Caco-2 (cell line): Measurements from ENCODE around the gene NDUFA3. TPM values are rescaled to one million over a fixed set of nuclear protein-coding genes. Genes with fewer than 3 reads are reported as not detected.
A peak's percentile ranks its signal among the peaks of the same experiment; 100 is the strongest.

ENCODE experiments used
- BruUV-seq: library from RNA; stranded (reverse); fragments of 400-500 nt; replicated peaks from 2 replicates; lab custom pipeline; 2021; lab: Mats Ljungman, UMichigan
- CTCF ChIA-PET: fragments of 300-600 bp; sonication (Branson Sonifier 250); formaldehyde crosslinking; loops from one replicate; lab custom pipeline; 2022; ENCODE audit warnings: antibody characterized with exemption; lab: Charles Lee
- POLR2A ChIA-PET: fragments of 300-600 bp; sonication (Branson Sonifier 250); formaldehyde crosslinking; loops from one replicate; lab custom pipeline; 2022; ENCODE audit warnings: antibody characterized with exemption; lab: Charles Lee
- DNase-seq, 2 experiments: peaks; one replicate each; pipeline versions ENCODE4 v3.0.0 to v3.0.0-alpha.2; 2020 to 2022
- H3K27me3 ChIP-seq: replicated peaks from 2 replicates; pipeline ENCODE4 v1.6.0; 2011; ENCODE audit warnings: low read length; ENCODE audit not compliant: control insufficient read depth, insufficient read depth
- H3K36me3 ChIP-seq: 2 replicates; pipeline ENCODE4 v1.5.1; 2011; ENCODE audit warnings: low read length; ENCODE audit not compliant: control insufficient read depth, insufficient read depth
- H3K4me1 ChIP-seq: fragments of 250-450 bp; sonication (Bioruptor Pico); 2 replicates; pipeline ENCODE4 v1.5.1; 2020; ENCODE audit warnings: mild to moderate bottlenecking
- H3K4me3 ChIP-seq: 2 replicates; pipeline ENCODE4 v1.5.1; 2011; ENCODE audit warnings: low read depth, mild to moderate bottlenecking, control low read depth, low read length
- H3K9me3 ChIP-seq: fragments of 250-450 bp; sonication (Bioruptor Pico); 2 replicates; pipeline ENCODE4 v1.5.1; 2020; ENCODE audit warnings: mild to moderate bottlenecking, moderate library complexity
- H3K27ac Mint-ChIP-seq: one replicate; pipeline ENCODE4 v1.8.0; 2022; ENCODE audit warnings: mixed read lengths; ENCODE audit not compliant: unreplicated experiment
- H3K27me3 Mint-ChIP-seq: one replicate; pipeline ENCODE4 v1.8.0; 2022; ENCODE audit warnings: mixed read lengths; ENCODE audit not compliant: insufficient read depth, unreplicated experiment
- H3K36me3 Mint-ChIP-seq: one replicate; pipeline ENCODE4 v1.8.0; 2022; ENCODE audit warnings: mild to moderate bottlenecking, mixed read lengths; ENCODE audit not compliant: insufficient read depth, unreplicated experiment
- H3K4me1 Mint-ChIP-seq: one replicate; pipeline ENCODE4 v1.8.0; 2022; ENCODE audit warnings: low read depth, mixed read lengths; ENCODE audit not compliant: unreplicated experiment
- H3K4me3 Mint-ChIP-seq: one replicate; pipeline ENCODE4 v1.8.0; 2022; ENCODE audit warnings: mild to moderate bottlenecking, moderate library complexity, mixed read lengths; ENCODE audit not compliant: unreplicated experiment
- H3K9me3 Mint-ChIP-seq: one replicate; pipeline ENCODE4 v1.8.0; 2022; ENCODE audit warnings: mixed read lengths; ENCODE audit not compliant: unreplicated experiment
- intact Hi-C: fragments of 100-400 bp; cut with micrococcal nuclease; formaldehyde crosslinking; loops from one replicate; pipeline ENCODE4 v1.10.0; 2022; ENCODE audit not compliant: unreplicated experiment
- total RNA-seq: library from RNA; stranded (reverse); gene quantifications from 2 replicates; pipeline ENCODE4 v1.2.3, GENCODE V29; 2022
- TF ChIP-seq, protein P1 (sequence below), 2 experiments: fragments of 200-600 bp in 1 of 2; IDR thresholded peaks; 1 replicate in 1 of 2; 2 replicates in 1 of 2; pipeline versions ENCODE4 v1.5.1 to v1.8.0; 2011 to 2022; ENCODE audit warnings: antibody characterized with exemption in 1 of 2, control low read depth in 1 of 2, inconsistent platforms in 1 of 2, low read depth in 1 of 2, low read length in 1 of 2, mild to moderate bottlenecking in 1 of 2, moderate library complexity in 1 of 2; ENCODE audit not compliant: insufficient read depth in 1 of 2, severe bottlenecking in 1 of 2, unreplicated experiment in 1 of 2

NDUFA3 gene
- total RNA-seq, 1 experiment from 2014 or later: 185 TPM

DNA sequence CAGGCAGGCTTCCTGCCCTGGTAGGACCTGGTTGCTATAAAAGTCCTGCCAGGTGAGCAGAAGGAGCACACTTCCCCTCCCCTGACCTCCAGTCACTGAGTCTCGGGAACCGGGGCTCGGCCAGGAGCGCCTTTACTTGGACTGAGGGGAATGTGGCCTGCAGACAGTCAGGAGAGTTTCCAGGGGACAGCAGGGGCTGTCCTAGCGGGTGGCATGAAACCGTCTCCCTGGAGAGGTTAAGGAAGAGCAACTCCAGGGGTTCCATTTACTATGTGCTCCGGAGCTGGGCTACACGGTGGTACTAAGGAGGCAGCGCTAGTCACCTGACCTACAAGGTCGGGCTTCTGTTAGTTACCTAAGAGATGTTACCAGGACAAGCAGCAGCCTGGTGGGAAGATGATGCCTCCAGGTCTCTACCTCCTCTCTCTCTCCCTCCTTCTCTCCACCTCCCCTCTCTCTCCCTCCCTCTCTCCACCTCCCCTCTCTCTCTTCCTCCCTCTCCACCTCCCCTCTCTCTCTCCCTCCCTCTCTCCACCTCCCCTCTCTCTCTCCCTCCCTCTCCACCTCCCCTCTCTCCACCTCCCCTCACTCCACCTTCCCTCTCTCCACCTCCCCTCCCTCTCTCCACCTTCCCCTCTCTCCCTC is 30.8 kb downstream of the NDUFA3 start:
- POLR2A ChIA-PET: no interaction called here
- H3K36me3 ChIP-seq: peaks cover 1% of the 10 kb centered on the region; the same call in 1 of the 2 replicates
- H3K9me3 ChIP-seq: no peaks in the 10 kb centered on the region
- no peaks in the 10 kb centered on the region for H3K27me3 ChIP-seq
- H3K9me3 Mint-ChIP-seq: no peaks in the 10 kb centered on the region
- H3K4me3 Mint-ChIP-seq: no peak overlapping the region
- H3K27me3 Mint-ChIP-seq: no peaks in the 10 kb centered on the region
- no TSS peak for BruUV-seq
- TF ChIP-seq, protein P1, sequence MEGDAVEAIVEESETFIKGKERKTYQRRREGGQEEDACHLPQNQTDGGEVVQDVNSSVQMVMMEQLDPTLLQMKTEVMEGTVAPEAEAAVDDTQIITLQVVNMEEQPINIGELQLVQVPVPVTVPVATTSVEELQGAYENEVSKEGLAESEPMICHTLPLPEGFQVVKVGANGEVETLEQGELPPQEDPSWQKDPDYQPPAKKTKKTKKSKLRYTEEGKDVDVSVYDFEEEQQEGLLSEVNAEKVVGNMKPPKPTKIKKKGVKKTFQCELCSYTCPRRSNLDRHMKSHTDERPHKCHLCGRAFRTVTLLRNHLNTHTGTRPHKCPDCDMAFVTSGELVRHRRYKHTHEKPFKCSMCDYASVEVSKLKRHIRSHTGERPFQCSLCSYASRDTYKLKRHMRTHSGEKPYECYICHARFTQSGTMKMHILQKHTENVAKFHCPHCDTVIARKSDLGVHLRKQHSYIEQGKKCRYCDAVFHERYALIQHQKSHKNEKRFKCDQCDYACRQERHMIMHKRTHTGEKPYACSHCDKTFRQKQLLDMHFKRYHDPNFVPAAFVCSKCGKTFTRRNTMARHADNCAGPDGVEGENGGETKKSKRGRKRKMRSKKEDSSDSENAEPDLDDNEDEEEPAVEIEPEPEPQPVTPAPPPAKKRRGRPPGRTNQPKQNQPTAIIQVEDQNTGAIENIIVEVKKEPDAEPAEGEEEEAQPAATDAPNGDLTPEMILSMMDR (IDR thresholded peaks at IDR 0.05; ENCODE audit: insufficient read depth in 1 of 2, low read depth in 1 of 2, low read length in 1 of 2, severe bottlenecking in 1 of 2, unreplicated experiment in 1 of 2): no peak
- no peak overlapping the region for H3K4me3 ChIP-seq
- CTCF ChIA-PET: no interaction called here
- H3K36me3 Mint-ChIP-seq: peaks cover 40% of the 10 kb centered on the region
- intact Hi-C loops: no loop called here
- no peak for DNase-seq
- H3K4me1 ChIP-seq: peaks cover 4% of the 10 kb centered on the region
- peaks cover 14% of the 10 kb centered on the region for H3K4me1 Mint-ChIP-seq
- H3K27ac Mint-ChIP-seq: no peak overlapping the region

- H3K4me1 ChIP-seq: peaks cover 9% of the 10 kb centered on the region
- H3K27me3 ChIP-seq: no peaks in the 10 kb centered on the region
- no peaks in the 10 kb centered on the region for H3K27me3 Mint-ChIP-seq
- ChIA-PET POLR2A (no interaction called here), CTCF (no interaction called here)
- H3K36me3 Mint-ChIP-seq: peaks cover 40% of the 10 kb centered on the region
- H3K9me3 ChIP-seq: no peaks in the 10 kb centered on the region
- DNase-seq: no peak
- TF ChIP-seq, protein P1 (IDR thresholded peaks at IDR 0.05; ENCODE audit: insufficient read depth in 1 of 2, low read depth in 1 of 2, low read length in 1 of 2, severe bottlenecking in 1 of 2, unreplicated experiment in 1 of 2): no peak
- intact Hi-C loops: no loop called here
- H3K4me1 Mint-ChIP-seq: peaks cover 14% of the 10 kb centered on the region
- BruUV-seq: no TSS peak
- H3K4me3 ChIP-seq: no peak overlapping the region
- H3K4me3 Mint-ChIP-seq: no peak overlapping the region
- no peaks in the 10 kb centered on the region for H3K9me3 Mint-ChIP-seq
- H3K27ac Mint-ChIP-seq: no peak overlapping the region
- H3K36me3 ChIP-seq: peaks cover 1% of the 10 kb centered on the region; the same call in 1 of the 2 replicates
Observed at GRCh38 chr19:54133957-54134590, 31.4 kb downstream of the NDUFA3 start.

DNA sequence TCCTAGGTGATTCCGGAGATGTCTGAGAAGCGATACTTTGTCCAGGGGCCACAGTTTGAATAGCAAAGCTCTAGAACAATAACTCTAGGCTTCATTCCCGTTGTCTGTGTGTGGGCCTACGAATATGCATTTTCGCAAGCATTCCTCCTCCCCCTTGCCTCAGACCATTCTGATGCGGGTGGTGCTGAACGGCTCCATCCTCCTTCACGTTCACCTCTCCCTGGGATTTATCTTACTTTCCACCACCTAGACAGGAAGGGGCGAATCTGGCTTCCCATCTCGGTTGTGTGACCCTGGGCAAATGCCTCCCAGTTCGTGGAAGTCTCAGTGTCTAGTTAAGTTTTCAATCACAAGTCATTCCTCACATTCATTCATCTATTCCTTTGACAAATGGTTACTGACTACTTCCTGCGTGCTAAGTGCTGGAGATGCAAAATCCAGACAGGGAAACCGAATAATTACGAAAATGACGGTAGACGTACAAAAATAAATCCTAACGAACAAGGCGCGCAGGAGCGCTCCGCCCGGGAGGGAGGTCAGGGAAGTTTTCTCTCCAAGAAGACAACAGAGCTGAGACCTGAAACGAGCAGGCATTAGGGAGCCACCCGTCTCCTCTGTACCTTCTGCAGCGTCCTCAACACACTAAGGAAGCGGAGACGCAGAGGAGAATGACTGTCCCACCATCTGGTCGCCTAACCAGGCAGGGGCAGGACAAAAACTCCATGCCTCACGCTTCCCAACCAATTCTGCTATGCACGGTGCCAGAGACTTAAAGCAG is 33.6 kb downstream of the NDUFA3 start:
- Mint-ChIP-seq H3K4me1 (peaks cover 14% of the 10 kb centered on the region), H3K36me3 (peaks cover 49% of the 10 kb centered on the region), H3K27ac (peak overlapping the region; percentile 82), H3K9me3 (no peaks in the 10 kb centered on the region), H3K4me3 (peak overlapping the region; percentile 88), H3K27me3 (no peaks in the 10 kb centered on the region)
- ChIA-PET CTCF (interaction anchor here (0.8 to 1.8 kb wide), 11 partner anchors 15 to 343 kb away, joined by 3 to 16 read pairs (median 6); partner anchors contain the start of genes LENG1, MBOAT7, PRKCG and PRPF31), POLR2A (interaction anchor here (0.5 to 2.2 kb wide), 13 partner anchors 12 to 269 kb away, joined by 3 to 58 read pairs (median 7); partner anchors contain the start of genes LENG1, MBOAT7, MYADM and PRPF31)
- Histone ChIP-seq H3K27me3 (no peaks in the 10 kb centered on the region), H3K9me3 (no peaks in the 10 kb centered on the region), H3K4me3 (peak overlapping the region; percentile 44), H3K4me1 (peaks cover 9% of the 10 kb centered on the region), H3K36me3 (peaks cover 1% of the 10 kb centered on the region; the same call in 1 of the 2 replicates)
- TF ChIP-seq, protein P1 (IDR thresholded peaks at IDR 0.05; ENCODE audit: insufficient read depth in 1 of 2, low read depth in 1 of 2, low read length in 1 of 2, severe bottlenecking in 1 of 2, unreplicated experiment in 1 of 2): no peak
- intact Hi-C loops: loop anchor here (5.0 kb wide), 1 partner anchor 269 kb away; the partner anchor contains the start of gene MYADM
- DNase-seq: peak in 1 of 2 experiments; percentile 56
- TSS peak; percentile 95 for BruUV-seq
